ENCODE results near the gene RPRD2. TPM values are rescaled to one million over a fixed set of nuclear protein-coding genes. Genes with fewer than 3 reads are reported as not detected.

RPRD2 gene
- 21.2 and 49.5 TPM in 2 replicates for total RNA-seq (2011; cell fraction: chromatin; rRNA removed; ENCODE audit: low replicate concordance)
- total RNA-seq (2011; cell fraction: nucleolus; rRNA removed) = 12.0 and 13.0 TPM in 2 replicates
- 21.8 and 22.7 TPM in 2 replicates for total RNA-seq (2011; cell fraction: nucleoplasm; rRNA removed)
- 4.4 and 5.2 TPM in 2 replicates for total RNA-seq (2014; rRNA removed)
- 7.7 and 8.9 TPM in 2 replicates for total RNA-seq (2014; rRNA removed; fragmentation: Illumina TruSeq; extraction: Trizol)
- 8.6 and 8.7 TPM in 2 replicates for total RNA-seq (2015; rRNA removed; fragmentation: Illumina TruSeq; extraction: Trizol)
- total RNA-seq (2021) = 19.8 and 21.6 TPM in 2 replicates
- polyA plus RNA-seq (2011; rRNA removed) = 6.1 and 11.4 TPM in 2 replicates
- 5.5 and 7.2 TPM in 2 replicates for polyA plus RNA-seq (2011; cell fraction: cytosol; rRNA removed)
- 11.6 and 12.5 TPM in 2 replicates for polyA plus RNA-seq (2011; cell fraction: nucleus; rRNA removed)
- 11.7 and 12.8 TPM in 2 replicates for polyA plus RNA-seq (2012)
- polyA plus RNA-seq (2014; fragmentation: Illumina TruSeq; extraction: Trizol) = 18.3 and 21.3 TPM in 2 replicates
- 1 to 10 TPM; 1.5 to 4.4 TPM for polyA plus RNA-seq (2014; fragmentation: Nextera tagmentation; extraction: Ambion mirVana)
- polyA plus RNA-seq (2014; rRNA removed) = 6.7 and 7.9 TPM in 2 replicates
- polyA minus RNA-seq (2011; rRNA and poly(A)+ RNA removed) = 9.5 and 14.1 TPM in 2 replicates
- 10.0 and 10.3 TPM in 2 replicates for polyA minus RNA-seq (2011; cell fraction: cytosol; rRNA and poly(A)+ RNA removed)
- 9.8 and 18.9 TPM in 2 replicates for polyA minus RNA-seq (2011; cell fraction: nucleus; rRNA and poly(A)+ RNA removed)
- Bru-seq, nascent RNA = percentile 78 among the genes with signal in this experiment
- BruChase-seq, experiment 1, labeled RNA remaining after a 2-hour chase = percentile 83 among the genes with signal in this experiment
- BruChase-seq, experiment 2, labeled RNA remaining after a 6-hour chase = percentile 83 among the genes with signal in this experiment
- long read RNA-seq, experiment 1, partial matches to known transcripts = 0 of 37 reads
- long read RNA-seq, experiment 1, other reads (novel, unspliced or antisense) = 37 of 37 reads
- long read RNA-seq, experiment 2, full-length matches to known transcripts = 3 of 16 reads
- long read RNA-seq, experiment 2, partial matches to known transcripts = 3 of 16 reads
- long read RNA-seq, experiment 2, other reads (novel, unspliced or antisense) = 10 of 16 reads
- long read RNA-seq, experiment 3, partial matches to known transcripts = 1 of 3 reads
- long read RNA-seq, experiment 3, other reads (novel, unspliced or antisense) = 2 of 3 reads

- in situ Hi-C loops (cut with MboI) = no loop called here
- 1% methylated on average over 36 of the region's 36 CpGs for WGBS (ENCODE audit: insufficient coverage, low coverage, missing lambda C conversion rate)
- Histone ChIP-seq H2AFZ (ENCODE audit: low read depth, low read length) (peak within 1 kb of the TSS; percentile 92), H3K9ac (ENCODE audit: insufficient read depth in 1 of 2, low read depth in 2 of 2, low read length in 2 of 2) (peak within 1 kb of the TSS; percentile 92 to 97), H3K9me1 (ENCODE audit: control insufficient read depth, insufficient read depth, low read length) (no peaks in the 10 kb centered on the region), H3K4me1 (replicated peaks in 1 of 2; ENCODE audit: control insufficient read depth in 2 of 2, insufficient read depth in 2 of 2, low read length in 2 of 2) (peaks cover 8 to 13% of the 10 kb centered on the region in 2 experiments), H4K20me1 (replicated peaks; ENCODE audit: control insufficient read depth, insufficient read depth, low read length) (no peaks in the 10 kb centered on the region), H3K27me3 (ENCODE audit: control insufficient read depth in 2 of 2, insufficient read depth in 2 of 2, low read length in 2 of 2) (no peaks in the 10 kb centered on the region), H3K9me3 (replicated peaks; ENCODE audit: control insufficient read depth, insufficient read depth, low read depth, low read length) (no peaks in the 10 kb centered on the region), H3K79me2 (ENCODE audit: control insufficient read depth, insufficient read depth, low read length) (peaks cover 44% of the 10 kb centered on the region), H3K27ac (ENCODE audit: extremely low read depth, low read depth, low read length) (peak within 1 kb of the TSS; percentile 99), H3K36me3 (ENCODE audit: control insufficient read depth, insufficient read depth, low read length) (no peaks in the 10 kb centered on the region), H3K4me2 (ENCODE audit: insufficient read depth, low read length) (peak within 1 kb of the TSS; percentile 96), H3K4me3 (peak within 1 kb of the TSS; percentile 69)
- FAIRE-seq = peak; percentile 97
- ChIA-PET CTCF (ENCODE audit: low intra/inter-chr PET ratio) (no interaction called here), POLR2A (interaction anchor here (0.5 to 4.0 kb wide), 15 partner anchors 8 to 1256 kb away, joined by 3 to 18 read pairs (median 4); no protein-coding TSS in a partner anchor)
- TSS peak; percentile 82 for BruUV-seq (replicated peaks)
- peak; percentile 98 to 100 (median 99) for DNase-seq (ENCODE audit: extremely low read depth in 1 of 4, low spot score in 3 of 4)
- intact Hi-C loops (cut with micrococcal nuclease) = loop anchor here (5.0 to 10.0 kb wide), 2 partner anchors 96 to 181 kb away; partner anchors contain the start of genes ADAMTSL4 and APH1A
- ATAC-seq = peak; percentile 93
- TF ChIP-seq HDAC8 (tag; IDR thresholded peaks at IDR 0.05) (0 out of 2 replicates have a peak, but pooled peaks have one; percentile 78), ZBTB11 (CRISPR knock-in tag; IDR thresholded peaks at IDR 0.05) (peak in 1 of 3 experiments; percentile 56; a peak in 1 of 6 replicates), DNMT1 (IDR thresholded peaks at IDR 0.05) (no peak), ZNF398 (CRISPR knock-in tag; IDR thresholded peaks at IDR 0.05) (no peak), RBFOX2 (IDR thresholded peaks at IDR 0.05; ENCODE audit: low read depth, low read length) (peak; percentile 80), BHLHE40 (IDR thresholded peaks at IDR 0.05; ENCODE audit: low read length) (no peak; the same call in 1 of the 2 replicates), NUFIP1 (IDR thresholded peaks at IDR 0.05; ENCODE audit: partially characterized antibody) (no peak), ETS1 (conservative IDR thresholded peaks at IDR 0.05; ENCODE audit: control insufficient read depth, low read depth, low read length) (no peak)
These were observed at the start of gene RPRD2 for GRCh38 chr1:150363426-150364230. TSS of gene RPRD2 (plus strand) at chr1:150364147. CDS start at chr1:150364715, 568 bp downstream.
